Esophagus squamous epithelium (tissue), 4 donors: ENCODE data around the gene PREP.

Source experiments
- CTCF ChIP-seq, 6 experiments: fragments of 450-650 bp in 4 of 6; fragments of 200-600 bp in 2 of 6; sonication (generic) in 2 of 6; IDR thresholded peaks; one replicate each; pipeline ENCODE4 v1.5.1; 2016 to 2019; ENCODE audit warnings: antibody characterized with exemption in 6 of 6, mild to moderate bottlenecking in 4 of 6, moderate library complexity in 4 of 6
- POLR2A ChIP-seq, 4 donors: fragments of 450-650 bp; IDR thresholded peaks; one replicate each; pipeline ENCODE4 v1.6.1; 2017; ENCODE audit warnings: antibody characterized with exemption in 4 of 4, mild to moderate bottlenecking in 4 of 4, moderate library complexity in 3 of 4

- no peak for TF ChIP-seq CTCF (IDR thresholded peaks at IDR 0.05)
- TF ChIP-seq POLR2A (IDR thresholded peaks at IDR 0.05): no peak
Measured at GRCh38 chr6:105372849-105373182, 30.1 kb downstream of the PREP start.
